Cardiac fibroblast (primary cell): ENCODE measurements around the gene FAM228B.
"Not testable (repeated sequence)": the region's sequence is repeated elsewhere in the genome, so short reads cannot be mapped to it uniquely, and the experiment has no call there.

ENCODE experiments used
- DNase-seq, 2 donors: peaks; one replicate each; pipeline versions ENCODE4 v3.0.0 to v3.0.0-alpha.2; 2010; ENCODE audit warnings: low read depth in 2 of 2
- H3K4me3 ChIP-seq, 2 donors: replicated peaks in 1 of 2; 1 replicate in 1 of 2; 2 replicates in 1 of 2; pipeline ENCODE4 v1.5.1; 2011; ENCODE audit warnings: low read depth in 2 of 2, low read length in 2 of 2, mild to moderate bottlenecking in 2 of 2, moderate library complexity in 1 of 2
- CTCF ChIP-seq: IDR thresholded peaks from one replicate; pipeline ENCODE4 v1.5.1; 2011; ENCODE audit warnings: low read depth, mild to moderate bottlenecking, low read length, inconsistent platforms

FAM228B gene

GRCh38 chr2:24183366-24184069 is 60.2 kb downstream of the FAM228B start:
- no peak for TF ChIP-seq CTCF
- peak in 1 of 2 donors; percentile 9 for DNase-seq
- H3K4me3 ChIP-seq: no peak overlapping the region

- no peak for DNase-seq
- H3K4me3 ChIP-seq: no peak overlapping the region
- no peak for TF ChIP-seq CTCF
Measured at GRCh38 chr2:24189551-24189950, 66.3 kb downstream of the FAM228B start.

GRCh38 chr2:24190503-24190902 is 67.2 kb downstream of the FAM228B start:
- no peak for DNase-seq
- TF ChIP-seq CTCF: no peak
- no peak overlapping the region for H3K4me3 ChIP-seq

GRCh38 chr2:24191156-24191555 is 67.9 kb downstream of the FAM228B start:
- no peak for DNase-seq
- TF ChIP-seq CTCF: no peak
- H3K4me3 ChIP-seq: no peak overlapping the region

GRCh38 chr2:24191848-24192247 is 68.6 kb downstream of the FAM228B start:
- TF ChIP-seq CTCF: no peak
- H3K4me3 ChIP-seq: no peak overlapping the region
- no peak for DNase-seq

GRCh38 chr2:24197213-24197612 is 73.9 kb downstream of the FAM228B start:
- H3K4me3 ChIP-seq, DNase-seq: not testable (repeated sequence)

GRCh38 chr2:24199968-24200590 is 76.8 kb downstream of the FAM228B start:
- no peak for DNase-seq
- H3K4me3 ChIP-seq: no peak overlapping the region
- TF ChIP-seq CTCF: no peak
